GM11168 (cell line): ENCODE results near the gene MAPKAPK2.

ENCODE experiments used
- in situ Hi-C: fragments of 300-500 bp; cut with MboI; formaldehyde crosslinking; loops from one replicate; pipeline ENCODE4 v1.12.0; 2022; ENCODE audit warnings: low sequenced_read_pairs; ENCODE audit not compliant: unreplicated experiment

MAPKAPK2 gene

DNA sequence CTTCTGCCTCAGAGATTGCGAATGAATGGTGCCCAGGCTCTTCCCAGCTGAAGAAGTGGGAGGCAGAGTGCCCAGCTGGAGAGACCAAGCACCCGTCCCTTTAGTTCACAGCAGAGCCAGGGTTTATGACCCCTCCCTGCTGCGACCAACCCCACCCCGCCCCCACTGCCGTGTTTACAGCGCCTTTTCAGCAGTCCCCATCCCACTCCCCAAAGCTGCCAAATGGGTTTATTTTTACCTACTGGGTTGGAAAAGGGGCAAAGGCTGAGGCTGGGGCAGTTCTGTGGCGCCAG lies 25.8 kb upstream of the MAPKAPK2 start:
- in situ Hi-C loops: no loop called here

DNA sequence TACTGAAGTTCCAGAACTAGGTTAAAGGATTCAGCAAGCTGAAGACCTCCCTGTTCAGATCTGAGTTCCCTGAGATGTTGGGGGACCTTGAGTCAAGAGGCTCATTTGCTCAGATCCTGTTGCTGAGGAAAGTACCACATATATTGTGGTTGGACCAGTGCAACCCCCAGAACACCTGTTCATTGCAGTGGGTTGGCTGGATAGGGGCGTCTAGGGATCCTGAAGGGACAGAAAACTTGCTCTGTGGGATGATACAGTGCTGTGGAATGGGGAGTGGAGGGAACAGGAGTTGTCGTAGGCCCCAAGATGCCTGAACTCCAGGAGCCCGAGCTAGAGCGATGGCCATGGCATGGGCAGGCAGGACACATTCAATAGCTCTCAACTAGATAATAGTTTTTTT lies 24.6 kb upstream of the MAPKAPK2 start:
- in situ Hi-C loops: no loop called here

DNA sequence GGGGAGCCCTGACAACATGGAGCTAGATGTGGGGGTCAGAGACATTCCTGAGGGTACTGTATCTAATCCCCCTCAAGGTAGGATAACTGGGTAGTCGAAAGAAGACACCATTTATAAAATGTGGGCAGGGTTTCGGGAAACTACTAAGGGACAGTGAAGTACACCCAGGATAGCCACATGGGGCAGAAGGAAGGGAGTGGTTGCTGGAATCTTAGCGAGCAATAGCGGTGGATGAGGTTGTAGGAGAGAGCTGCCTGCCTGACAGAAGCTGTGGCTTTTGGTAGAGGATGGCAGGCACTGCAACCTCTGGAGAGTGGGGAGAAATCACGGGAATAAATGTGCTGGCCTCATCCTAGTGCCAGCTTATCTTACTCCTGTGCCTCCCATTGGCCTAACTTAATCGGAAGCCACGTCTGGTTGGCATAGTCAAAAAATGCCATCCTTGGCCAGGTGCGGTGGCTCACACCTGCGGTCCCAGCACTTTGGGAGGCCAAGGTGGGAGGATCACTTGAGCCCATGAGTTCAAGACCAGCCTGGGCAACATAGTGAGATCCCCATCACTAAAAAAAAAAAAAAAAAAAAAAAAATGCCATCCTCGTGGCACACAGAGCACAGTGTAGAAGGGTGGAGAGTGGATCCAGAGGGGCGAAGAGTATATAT lies 23.4 kb upstream of the MAPKAPK2 start:
- in situ Hi-C loops: no loop called here

DNA sequence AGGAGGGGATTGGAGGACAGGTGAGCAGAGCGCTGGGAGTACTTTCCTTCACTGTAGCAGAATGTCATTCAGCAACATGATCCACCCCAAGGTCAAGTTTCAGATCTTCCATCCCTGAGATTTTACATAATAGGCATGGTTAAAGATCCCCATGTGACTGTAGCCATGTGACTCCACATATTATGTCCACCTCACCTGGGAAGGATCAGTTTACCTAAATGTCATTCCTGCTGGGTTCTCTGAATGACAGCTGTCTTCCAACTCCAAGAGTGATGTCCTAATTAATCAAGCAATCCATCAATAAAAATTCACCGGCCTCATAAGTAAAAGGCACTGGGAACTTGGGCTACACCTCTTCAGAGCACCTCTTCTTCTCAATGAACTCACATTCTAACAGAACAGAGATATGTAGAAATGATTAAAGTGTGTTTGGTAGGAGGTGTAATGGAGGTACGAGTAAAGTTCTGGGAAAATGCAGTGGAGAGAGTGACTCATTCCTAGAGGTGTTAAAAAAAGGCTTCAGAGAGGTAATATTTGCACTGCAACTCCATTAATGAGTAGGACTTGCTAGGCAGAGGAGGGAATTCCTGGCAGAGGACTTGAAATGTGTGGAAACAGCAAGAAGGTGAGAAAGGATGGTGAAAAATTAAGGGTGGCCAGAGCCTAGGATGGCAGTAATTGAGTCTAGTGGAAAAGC lies 22.2 kb upstream of the MAPKAPK2 start:
- in situ Hi-C loops: no loop called here

DNA sequence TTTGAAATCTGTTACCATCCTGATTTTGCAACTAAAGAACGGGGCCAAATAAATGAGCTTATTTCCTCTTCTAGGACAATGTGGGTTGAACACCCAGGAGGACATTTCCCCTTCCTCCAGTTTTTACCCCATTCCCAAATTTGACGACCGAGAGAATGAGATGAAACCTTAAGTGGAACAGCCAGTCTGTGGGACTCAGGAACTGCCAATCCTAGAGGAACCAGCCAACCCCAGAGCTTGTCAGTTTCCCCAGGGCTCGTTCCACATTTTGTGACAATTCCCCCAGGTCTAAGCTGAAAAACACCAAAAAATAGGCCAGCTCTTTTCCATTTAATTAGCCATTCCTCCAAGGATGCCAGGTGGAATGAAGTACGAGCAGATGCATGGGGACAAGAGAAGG lies 21.3 kb upstream of the MAPKAPK2 start:
- in situ Hi-C loops: no loop called here

DNA sequence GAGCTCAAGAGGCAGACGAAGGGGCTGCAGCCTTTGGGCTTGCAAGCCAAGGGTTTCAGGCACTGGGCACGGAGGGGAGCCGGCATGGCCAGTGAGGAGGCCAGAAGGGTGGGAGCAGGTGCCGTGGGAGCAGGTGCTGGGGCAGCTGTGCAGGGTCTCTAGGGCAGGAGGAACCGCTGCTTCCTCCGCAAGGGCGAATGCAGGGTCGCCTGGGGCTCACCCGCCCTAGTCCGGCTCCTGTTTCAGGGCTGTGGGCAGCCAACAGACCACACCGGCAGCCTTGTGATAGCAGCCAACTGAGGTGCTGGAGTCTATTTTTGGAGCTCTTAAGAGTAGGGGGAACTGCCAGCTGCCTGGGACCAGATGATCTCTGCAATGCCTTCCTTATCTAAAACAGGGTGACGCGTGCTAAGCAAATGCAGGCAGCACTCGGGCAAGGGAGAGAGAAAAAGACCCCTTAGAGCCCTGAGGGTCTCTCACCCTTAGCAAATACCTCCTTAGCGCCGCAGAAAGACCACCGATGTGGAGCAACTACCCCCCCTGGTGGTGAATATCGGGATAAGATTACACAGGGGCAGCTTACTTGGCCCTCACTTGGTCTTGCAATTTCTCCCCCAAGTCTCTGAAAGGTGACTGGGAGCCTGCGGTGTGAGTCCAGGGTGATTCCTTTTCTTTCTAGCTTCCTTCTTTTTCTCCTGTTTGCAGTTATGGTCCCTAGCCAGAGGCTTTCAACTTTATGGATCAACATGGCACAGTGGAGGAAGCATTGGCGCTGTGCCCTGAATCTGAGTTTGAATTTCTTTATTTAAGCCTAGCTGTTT lies 20.7 kb upstream of the MAPKAPK2 start:
- in situ Hi-C loops: no loop called here

DNA sequence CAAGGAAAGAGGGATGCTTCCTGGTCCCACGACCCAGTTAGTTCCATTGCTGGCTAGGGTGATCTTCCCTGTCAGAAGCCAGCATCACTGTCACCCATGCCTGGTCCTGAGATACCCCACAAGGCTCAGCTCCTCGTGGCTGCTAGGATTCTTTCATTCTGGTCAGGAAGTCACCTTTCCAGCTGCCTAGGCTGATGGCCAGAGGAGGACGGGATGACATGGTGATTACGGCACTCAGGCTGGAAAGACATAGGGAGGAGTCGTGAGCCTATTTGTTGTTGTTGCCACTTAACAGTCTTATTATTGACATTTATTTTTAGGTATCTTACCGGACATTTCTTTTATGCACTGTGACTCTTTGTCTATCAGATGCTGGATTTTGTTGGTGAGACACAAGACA lies 20.0 kb upstream of the MAPKAPK2 start:
- in situ Hi-C loops: no loop called here

DNA sequence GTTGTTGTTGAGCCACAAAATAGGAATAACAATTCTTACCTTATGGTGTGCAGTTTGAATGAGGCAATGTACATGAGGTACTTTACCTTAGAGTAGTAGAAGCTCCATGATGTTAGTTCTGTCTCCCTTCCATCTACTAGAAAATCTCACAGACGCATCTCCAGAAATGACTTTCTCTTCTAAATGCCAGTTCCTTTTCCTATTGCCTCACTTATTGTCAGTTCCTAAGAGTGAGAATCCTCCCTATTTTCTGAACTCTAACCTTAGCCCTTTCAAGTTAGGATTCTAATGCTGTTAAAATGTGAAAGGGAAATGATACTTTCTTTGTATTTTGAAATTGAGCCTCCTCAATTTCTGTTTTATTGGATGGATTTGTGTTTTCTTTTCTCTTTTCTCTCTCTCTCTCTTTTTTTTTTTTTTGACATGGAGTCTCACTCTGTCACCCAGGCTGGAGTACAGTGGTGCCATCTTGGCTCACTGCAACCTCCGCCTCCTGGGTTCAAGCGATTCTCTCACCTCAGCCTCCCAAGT lies 18.6 kb upstream of the MAPKAPK2 start:
- in situ Hi-C loops: no loop called here

DNA sequence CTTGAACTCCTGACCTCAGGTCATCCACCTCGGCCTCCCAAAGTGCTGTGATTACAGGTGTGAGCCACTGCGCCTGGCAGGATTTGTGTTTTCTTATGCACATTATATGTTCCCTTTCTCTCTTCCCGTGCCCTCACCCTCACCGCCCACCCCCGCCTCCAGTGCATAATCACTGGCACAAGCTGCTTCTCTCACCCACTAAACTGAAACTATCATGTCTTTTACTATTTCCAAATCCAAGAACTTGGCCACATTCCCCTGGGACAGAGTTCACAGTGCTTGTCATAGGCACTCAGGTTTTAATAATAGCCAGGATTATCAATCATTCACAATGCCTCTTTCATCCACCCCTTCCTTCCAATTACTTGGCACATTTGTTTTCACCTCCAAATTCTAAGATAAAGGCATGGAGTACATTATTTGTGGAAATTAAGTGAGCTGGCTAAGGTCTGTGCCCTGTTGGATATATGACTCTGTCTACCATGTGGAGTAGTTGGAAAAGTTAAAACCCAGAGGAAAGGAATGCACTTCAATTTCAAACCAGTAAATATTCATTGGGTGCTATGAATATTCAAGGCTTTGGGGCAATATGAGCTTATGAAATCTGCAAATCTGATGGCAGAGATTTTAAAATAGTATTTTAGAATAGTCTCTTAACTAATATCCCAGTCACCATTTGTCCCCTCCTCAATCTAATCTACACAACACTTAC lies 17.6 kb upstream of the MAPKAPK2 start:
- in situ Hi-C loops: no loop called here

DNA sequence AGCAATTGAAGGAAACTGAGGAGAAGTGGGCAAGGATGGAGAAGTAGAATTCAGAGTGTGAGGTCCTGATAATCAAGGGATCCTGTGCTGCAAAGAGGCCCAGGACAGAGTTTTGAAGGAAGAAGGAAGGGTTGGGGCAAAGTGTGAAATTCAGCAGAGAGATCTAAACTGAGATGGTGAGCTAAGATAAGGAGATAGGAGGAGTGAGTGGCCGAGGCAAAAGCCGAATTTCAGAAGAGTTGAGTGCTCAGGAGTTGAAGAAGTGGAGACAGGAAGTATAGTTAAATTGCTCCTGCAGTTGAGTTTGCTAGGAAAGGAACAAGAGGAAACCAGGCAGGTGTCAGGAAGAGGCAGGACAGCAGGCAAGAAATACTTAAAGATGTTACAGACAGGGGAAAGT lies 16.4 kb upstream of the MAPKAPK2 start:
- in situ Hi-C loops: no loop called here

DNA sequence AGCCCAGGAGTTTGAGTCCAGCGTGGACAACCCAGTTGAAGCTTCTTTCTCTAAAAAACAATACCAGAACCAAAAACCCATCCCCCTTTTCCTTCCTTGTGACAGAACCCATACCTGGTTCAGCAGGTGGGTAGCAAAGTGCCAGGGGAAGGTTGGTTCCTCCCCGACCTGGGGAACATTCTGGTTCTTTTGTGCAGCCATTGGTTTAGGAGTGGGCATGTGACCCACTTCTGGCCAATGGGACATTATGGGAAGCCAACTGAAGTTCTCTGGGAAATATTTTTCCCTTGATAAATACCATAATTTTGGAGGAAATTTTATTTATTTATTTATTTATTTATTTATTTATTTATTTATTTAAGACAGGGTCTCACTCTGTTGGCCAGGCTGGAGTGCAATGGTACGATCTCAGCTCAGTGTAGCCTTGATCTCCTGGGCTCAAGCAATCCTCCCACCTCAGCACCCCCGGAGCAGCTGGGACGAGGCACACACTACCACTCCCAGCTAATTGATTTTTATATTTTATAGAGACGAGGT lies 15.8 kb upstream of the MAPKAPK2 start:
- in situ Hi-C loops: no loop called here

DNA sequence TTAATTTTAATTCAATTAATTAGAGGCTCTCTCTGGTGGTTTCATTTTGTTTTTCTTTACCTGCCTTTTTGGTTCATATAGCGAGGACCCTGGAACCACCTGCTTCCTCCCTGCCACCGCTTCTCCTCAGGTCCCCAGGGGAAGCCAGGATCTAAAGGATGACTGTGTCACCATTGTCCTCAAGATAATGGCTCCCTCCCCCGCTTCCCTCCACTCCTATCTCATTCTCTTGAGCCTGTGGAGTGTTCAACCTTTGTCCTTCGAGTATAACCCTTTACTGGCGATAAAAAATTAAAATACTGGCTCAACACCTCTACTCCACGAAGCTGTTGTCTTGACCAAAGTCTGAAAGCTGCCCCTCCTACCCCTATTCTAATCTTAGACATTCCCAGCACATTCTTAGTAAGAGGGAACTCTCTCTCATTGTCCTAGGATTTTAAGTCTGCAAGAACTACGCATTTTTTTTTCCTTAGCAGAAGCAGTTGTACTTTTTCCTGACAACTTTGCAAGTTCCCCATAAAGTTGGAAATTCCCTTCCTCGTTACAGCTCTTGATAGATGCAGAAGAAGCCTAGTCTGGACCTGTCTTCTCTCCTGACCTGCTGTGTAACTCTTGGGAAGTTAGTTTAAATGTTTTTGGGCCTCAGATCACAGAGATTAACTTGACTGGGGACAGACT lies 12.6 kb upstream of the MAPKAPK2 start:
- in situ Hi-C loops: no loop called here

DNA sequence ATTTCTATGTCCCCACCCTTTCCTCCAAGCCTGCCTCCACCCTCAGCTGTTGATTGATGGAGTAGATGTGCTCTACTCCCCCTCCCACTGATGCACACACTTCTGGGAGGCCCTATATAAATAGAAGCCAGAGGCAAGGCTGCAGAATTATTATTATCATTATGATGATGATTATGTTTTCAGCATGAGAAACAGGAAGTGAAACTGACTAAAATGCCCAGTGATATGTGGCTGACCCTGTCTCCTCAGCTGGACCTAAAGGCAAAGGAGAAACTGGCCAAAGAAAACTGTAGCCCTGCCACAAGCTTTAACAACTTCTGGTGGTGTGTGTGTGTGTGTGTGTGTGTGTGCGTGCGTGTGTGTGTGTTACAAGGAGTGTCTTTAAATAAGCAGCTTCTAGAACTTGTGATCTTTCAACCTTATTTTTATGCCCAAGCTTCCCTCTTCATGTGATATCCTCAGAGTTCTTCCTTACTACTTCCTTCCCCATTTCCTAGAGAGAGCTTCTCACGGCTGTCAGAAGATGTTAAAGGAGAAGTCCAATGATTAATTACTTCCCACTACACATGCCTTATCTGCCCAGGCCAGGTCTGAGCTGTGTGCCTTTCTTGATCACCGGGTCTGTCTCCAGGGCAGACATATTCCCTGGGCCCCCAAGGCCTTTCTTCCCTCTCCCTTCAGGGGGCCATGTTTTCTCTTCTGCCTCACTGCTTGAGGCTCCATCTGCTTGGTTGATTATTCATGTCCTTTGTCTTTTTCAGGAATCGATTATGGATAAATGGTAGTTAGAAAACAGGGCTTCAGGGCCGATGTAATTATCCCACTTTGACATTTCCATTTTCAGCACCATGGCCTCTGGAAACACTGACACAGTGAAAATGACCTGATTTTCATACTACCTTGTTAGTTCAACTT lies 11.6 kb upstream of the MAPKAPK2 start:
- in situ Hi-C loops: no loop called here

DNA sequence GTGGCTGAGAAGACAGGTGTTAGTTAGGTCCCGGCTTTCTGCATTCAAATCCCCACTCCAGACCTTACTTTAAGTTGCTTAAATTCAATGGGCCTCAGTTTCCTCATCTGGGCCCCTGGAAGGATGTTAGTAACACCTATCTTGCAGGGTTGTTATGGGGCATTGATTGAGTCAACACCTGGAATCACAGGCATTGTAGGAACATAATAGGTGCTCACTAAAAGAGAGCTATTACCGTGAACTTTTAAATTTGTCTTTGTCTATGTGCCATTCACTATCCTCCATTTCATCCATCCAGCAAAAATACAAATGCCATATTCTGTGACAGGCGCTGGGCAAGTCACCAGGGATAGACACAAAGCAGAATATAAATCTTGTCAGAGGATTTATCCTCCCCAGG lies 10.5 kb upstream of the MAPKAPK2 start:
- in situ Hi-C loops: no loop called here

DNA sequence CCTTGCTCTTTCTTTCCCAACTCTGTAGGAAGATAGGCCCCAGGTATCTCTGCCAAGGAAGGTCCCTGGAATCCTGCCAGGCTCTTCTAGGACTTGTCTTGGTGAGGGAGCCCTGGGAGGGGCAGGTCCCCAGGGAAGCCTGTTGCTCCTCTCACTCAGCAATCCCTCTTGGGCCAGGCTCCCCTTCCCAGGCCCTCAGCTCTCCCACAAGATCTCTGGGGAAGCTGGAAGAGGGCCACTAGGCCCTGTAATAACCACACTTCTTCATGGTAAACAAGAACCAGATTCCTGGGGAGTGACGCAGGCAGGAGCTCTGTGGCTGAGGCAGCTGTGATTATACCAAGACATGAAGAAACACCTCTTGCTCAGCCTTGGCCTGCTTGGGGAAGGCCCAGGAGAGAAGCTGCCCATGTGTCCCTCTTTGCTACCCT lies 9.9 kb upstream of the MAPKAPK2 start:
- in situ Hi-C loops: no loop called here

DNA sequence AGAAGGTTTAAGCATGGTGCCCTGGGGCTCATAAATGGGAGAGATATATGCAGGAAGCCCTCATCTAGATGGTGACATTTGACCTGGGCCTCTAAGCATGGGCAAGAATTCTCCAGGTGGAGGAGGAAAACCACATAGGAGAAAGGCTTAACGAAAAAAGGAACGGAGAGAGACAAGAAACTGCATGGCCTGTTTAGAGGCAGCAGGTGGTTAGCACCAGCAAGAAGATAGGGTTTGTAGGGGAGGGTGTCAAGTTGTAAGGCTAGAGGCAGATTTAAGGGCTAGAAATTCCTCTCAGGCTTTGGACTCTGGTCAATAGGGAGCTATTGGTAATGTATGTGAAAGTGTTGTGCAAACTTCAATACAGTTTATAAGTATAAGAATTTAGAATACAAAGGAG lies 8.2 kb upstream of the MAPKAPK2 start:
- in situ Hi-C loops: no loop called here

DNA sequence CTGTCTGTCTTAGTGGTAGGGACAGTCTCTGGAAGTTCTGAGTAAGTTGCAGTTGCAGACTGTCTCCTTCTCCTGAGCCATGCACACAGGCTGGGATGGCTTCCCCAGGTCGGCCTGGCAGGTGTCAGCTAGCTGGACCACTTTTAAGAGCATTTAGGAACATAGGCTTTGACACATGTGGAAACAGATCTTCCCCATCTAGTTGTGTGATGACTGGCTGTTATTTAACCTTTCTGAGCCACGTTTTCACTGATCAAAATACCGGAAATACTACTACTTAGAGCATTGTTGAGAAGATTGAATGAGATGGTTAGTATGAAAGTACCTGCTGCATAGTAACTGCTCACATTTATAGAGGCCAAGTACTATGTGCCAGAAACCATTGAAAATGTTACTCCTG lies 6.2 kb upstream of the MAPKAPK2 start:
- in situ Hi-C loops: no loop called here

DNA sequence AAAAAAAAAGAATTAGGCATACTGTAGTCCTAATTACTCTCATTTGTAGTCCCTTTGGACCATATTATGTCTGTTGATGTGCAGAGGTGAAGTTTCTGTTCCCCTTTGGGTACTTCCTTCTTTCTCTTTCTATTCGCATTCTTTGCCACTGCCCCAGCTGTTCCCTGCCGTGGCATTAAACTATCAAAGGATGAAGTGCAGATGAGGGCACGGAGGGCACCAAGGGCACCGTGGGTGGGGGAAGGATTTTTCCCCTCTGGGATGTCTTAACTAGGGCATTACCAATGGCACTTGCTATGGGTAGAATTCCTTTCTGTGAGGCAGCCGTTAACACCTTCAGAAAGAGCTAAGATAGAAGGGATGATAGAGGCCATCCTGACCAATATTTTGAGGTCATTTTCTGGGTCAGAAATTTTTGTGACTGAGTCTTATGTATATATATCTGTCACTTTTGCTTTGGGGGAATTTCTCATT lies 4.9 kb upstream of the MAPKAPK2 start:
- in situ Hi-C loops: no loop called here

DNA sequence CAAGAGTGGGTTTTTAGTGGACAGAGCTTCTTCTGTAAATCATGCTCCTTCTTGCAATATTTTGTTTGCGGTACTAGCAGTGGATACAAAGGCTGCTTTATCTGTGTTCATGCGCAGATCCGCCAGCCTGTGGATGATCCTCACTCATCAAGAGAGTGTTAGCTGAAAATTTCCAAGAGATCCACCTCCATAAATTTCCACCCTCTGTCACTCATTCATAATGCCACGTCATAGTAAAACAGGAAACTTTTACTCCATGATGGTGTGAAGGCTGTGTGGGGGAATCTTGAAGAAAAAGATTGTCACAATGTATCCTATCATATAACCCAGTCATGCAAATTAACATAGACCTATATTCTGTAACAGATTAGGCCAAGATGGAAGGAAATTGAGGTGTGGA lies 4.4 kb upstream of the MAPKAPK2 start:
- in situ Hi-C loops: no loop called here
